Stimulated activated CD8-positive, alpha-beta memory T cell treated with anti-CD3 and anti-CD28 coated beads, Interleukin-12 subunit alpha, Interleukin-12 subunit beta, amount 100 ng/mL, for 24 hours (primary cell): ENCODE measurements around the gene KRTAP4-5.
"Not testable (repeated sequence)": the region's sequence is repeated elsewhere in the genome, so short reads cannot be mapped to it uniquely, and the experiment has no call there.

Source experiments
- DNase-seq: peaks from one replicate; pipeline ENCODE4 v3.0.0-alpha.2; 2020; ENCODE audit errors: extremely low read depth

The KRTAP4-5 gene

GRCh38 chr17:41108728-41109386 lies 40.8 kb downstream of the KRTAP4-5 start:
- DNase-seq, result not testable (repeated sequence)

- DNase-seq, result no peak
Measured at GRCh38 chr17:41107941-41108450, 41.6 kb downstream of the KRTAP4-5 start.

GRCh38 chr17:41105347-41105746 lies 44.3 kb downstream of the KRTAP4-5 start, which contains the start of gene KRTAP4-9:
Gene KRTAP4-9 (plus strand): TSS chr17:41105389. CDS start chr17:41105389, 0 bp downstream.
- not testable (repeated sequence) for DNase-seq

GRCh38 chr17:41104386-41105038 lies 45.1 kb downstream of the KRTAP4-5 start:
- DNase-seq, result not testable (repeated sequence)

GRCh38 chr17:41103896-41104295 lies 45.7 kb downstream of the KRTAP4-5 start:
- DNase-seq, result no peak

- DNase-seq, result no peak
Measured at GRCh38 chr17:41101586-41102259, 47.9 kb downstream of the KRTAP4-5 start, which contains the start of gene KRTAP4-16. Gene KRTAP4-16 (minus strand): TSS chr17:41102209. CDS start chr17:41102209, 0 bp downstream.

GRCh38 chr17:41099682-41100480 lies 49.7 kb downstream of the KRTAP4-5 start:
- DNase-seq, result not testable (repeated sequence)
